Metanephros (tissue), 2 donors: ENCODE data around the gene TMEM33. TPM values are rescaled to one million over a fixed set of nuclear protein-coding genes. Genes with fewer than 3 reads are reported as not detected.

Experiments
- small RNA-seq: library from RNA; depleted of rRNA; stranded (forward); fragments of <200 nt; gene quantifications from one replicate; pipeline ENCODE3, GENCODE V24; 2014; ENCODE audit warnings: low replicate concordance
- total RNA-seq: library from RNA; depleted of rRNA; stranded (reverse); fragments of >200 nt; gene quantifications from one replicate; pipeline ENCODE4 v1.2.3, GENCODE V29; 2014

The TMEM33 gene, protein sequence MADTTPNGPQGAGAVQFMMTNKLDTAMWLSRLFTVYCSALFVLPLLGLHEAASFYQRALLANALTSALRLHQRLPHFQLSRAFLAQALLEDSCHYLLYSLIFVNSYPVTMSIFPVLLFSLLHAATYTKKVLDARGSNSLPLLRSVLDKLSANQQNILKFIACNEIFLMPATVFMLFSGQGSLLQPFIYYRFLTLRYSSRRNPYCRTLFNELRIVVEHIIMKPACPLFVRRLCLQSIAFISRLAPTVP
- 68.5 TPM for total RNA-seq

GRCh38 chr4:41934901-41935651, at the start of gene TMEM33:
Gene TMEM33, plus strand, starts transcription at chr4:41935429. Its CDS starts 56 bp downstream, at chr4:41935485.

GRCh38 chr4:41981456-41981855, 46.2 kb downstream of the TMEM33 start, which contains the start of gene DCAF4L1:
Gene DCAF4L1, plus strand, starts transcription at chr4:41981756. Its CDS starts 37 bp downstream, at chr4:41981793.

DNA sequence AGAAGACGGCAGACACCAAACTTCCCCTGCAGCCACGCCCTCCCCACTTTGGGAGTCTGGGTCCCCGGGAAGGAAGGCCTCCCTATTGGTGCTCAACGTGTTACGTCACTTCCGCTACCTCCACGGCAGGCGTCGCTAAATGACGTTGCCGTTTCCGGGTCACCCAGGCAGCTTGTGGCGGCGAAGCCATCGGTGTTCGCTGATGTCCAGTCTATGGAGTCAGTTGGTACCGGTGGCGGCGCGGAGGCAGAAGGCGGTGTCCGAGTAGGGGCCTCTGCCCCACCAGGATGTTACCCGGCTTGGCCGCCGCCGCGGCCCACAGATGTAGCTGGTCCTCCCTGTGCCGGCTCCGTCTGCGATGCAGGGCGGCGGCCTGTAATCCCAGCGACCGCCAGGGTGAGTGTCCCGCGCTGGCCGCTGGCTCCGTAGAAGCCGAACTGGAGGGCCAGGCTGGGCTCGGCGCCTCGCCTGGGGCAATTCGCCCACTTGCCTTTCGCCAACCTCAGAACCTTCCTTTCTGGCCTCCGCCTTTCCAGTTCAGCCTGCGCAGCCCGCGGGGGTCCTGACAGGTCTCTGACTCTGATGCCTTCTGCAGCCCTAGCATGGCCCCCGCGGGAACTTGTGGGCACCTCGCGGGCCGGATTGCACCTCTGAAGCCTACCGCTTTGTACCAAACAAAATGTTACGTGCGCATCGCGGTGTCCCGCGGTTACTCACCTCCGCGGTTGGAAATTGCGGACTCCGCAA, 55.3 kb downstream of the TMEM33 start, which contains the start of gene SLC30A9:
Gene SLC30A9, plus strand, starts transcription at position 166 of the 747 bp plus-strand sequence. Its CDS starts 122 bp downstream, at position 288.

Small RNA genes lying within 50 kb of the gene (small RNA-seq; reads per million reads assigned to genes)
- not detected for gene AC108210.2

Other genes with a start within 250 kb of the TMEM33 start
- 0.12 TPM for gene PHOX2B, start 186.7 kb upstream of the TMEM33 start, total RNA-seq
- 0.12 TPM for gene DCAF4L1, start 46.3 kb downstream of the TMEM33 start, total RNA-seq
- 73.1 TPM for gene SLC30A9, start 55.1 kb downstream of the TMEM33 start, total RNA-seq
- gene BEND4, start 217.2 kb downstream of the TMEM33 start, total RNA-seq = 1.4 TPM